Effector memory CD8-positive, alpha-beta T cell (primary cell): ENCODE measurements around the gene IFNLR1.

Experiments
- ATAC-seq: fragments of 150-1000 bp; cut with Tn5 transposase; replicated peaks from 2 replicates; pipeline ENCODE4 v1.10.0; 2021; ENCODE audit warnings: mild to moderate bottlenecking, moderate library complexity
- DNase-seq, 3 experiments: peaks; one replicate each; pipeline ENCODE4 v3.0.0; 2021
- H3K27ac Mint-ChIP-seq, 2 donors: one replicate each; pipeline ENCODE4 v1.8.0; 2022; ENCODE audit warnings: mild to moderate bottlenecking in 2 of 2, mixed read lengths in 2 of 2, moderate library complexity in 2 of 2
- H3K27me3 Mint-ChIP-seq, 2 donors: one replicate each; pipeline ENCODE4 v1.8.0; 2022; ENCODE audit warnings: mixed read lengths in 2 of 2
- H3K36me3 Mint-ChIP-seq: one replicate; pipeline ENCODE4 v1.8.0; 2022; ENCODE audit warnings: mild to moderate bottlenecking, moderate library complexity, mixed read lengths; ENCODE audit not compliant: insufficient read depth
- H3K4me1 Mint-ChIP-seq, 2 donors: one replicate each; pipeline ENCODE4 v1.8.0; 2022; ENCODE audit warnings: low read depth in 2 of 2, mixed read lengths in 2 of 2
- H3K4me3 Mint-ChIP-seq, 2 donors: one replicate each; pipeline ENCODE4 v1.8.0; 2022; ENCODE audit warnings: mild to moderate bottlenecking in 2 of 2, mixed read lengths in 2 of 2, moderate library complexity in 2 of 2
- H3K9me3 Mint-ChIP-seq, 2 donors: one replicate each; pipeline ENCODE4 v1.8.0; 2022; ENCODE audit warnings: mixed read lengths in 2 of 2

The IFNLR1 gene

GRCh38 chr1:24180676-24181075, 6.4 kb downstream of the IFNLR1 start:
- H3K27ac Mint-ChIP-seq, result no peak overlapping the region

GRCh38 chr1:24179251-24179840, 7.7 kb downstream of the IFNLR1 start:
- ATAC-seq (no peak), DNase-seq (no peak)
- no peak overlapping the region for H3K27ac Mint-ChIP-seq
- H3K9me3 Mint-ChIP-seq, result no peaks in the 10 kb centered on the region
- H3K27me3 Mint-ChIP-seq, result no peaks in the 10 kb centered on the region
- peaks cover 11 to 17% of the 10 kb centered on the region in 2 donors for H3K4me1 Mint-ChIP-seq
- peaks cover 9% of the 10 kb centered on the region for H3K36me3 Mint-ChIP-seq
- no peak overlapping the region for H3K4me3 Mint-ChIP-seq

More at GRCh38 chr1:24180676-24181075, 6.4 kb downstream of the IFNLR1 start:
- no peaks in the 10 kb centered on the region for H3K9me3 Mint-ChIP-seq
- H3K27me3 Mint-ChIP-seq, result no peaks in the 10 kb centered on the region
- H3K4me1 Mint-ChIP-seq, result peaks cover 9 to 23% of the 10 kb centered on the region in 2 donors
- no peak overlapping the region for H3K4me3 Mint-ChIP-seq
- no peak for ATAC-seq
- peaks cover 7% of the 10 kb centered on the region for H3K36me3 Mint-ChIP-seq
- no peak for DNase-seq

- peaks cover 9% of the 10 kb centered on the region for H3K36me3 Mint-ChIP-seq
- H3K27ac Mint-ChIP-seq, result no peak overlapping the region
- H3K27me3 Mint-ChIP-seq, result no peaks in the 10 kb centered on the region
- no peaks in the 10 kb centered on the region for H3K9me3 Mint-ChIP-seq
- no peak for DNase-seq
- no peak overlapping the region for H3K4me3 Mint-ChIP-seq
- H3K4me1 Mint-ChIP-seq, result peaks cover 8 to 20% of the 10 kb centered on the region in 2 donors
- no peak for ATAC-seq
These were observed 8.7 kb downstream of the IFNLR1 start for GRCh38 chr1:24178407-24178806.

GRCh38 chr1:24177161-24177560, 9.9 kb downstream of the IFNLR1 start:
- no peak overlapping the region for H3K27ac Mint-ChIP-seq
- peaks cover 9% of the 10 kb centered on the region for H3K36me3 Mint-ChIP-seq
- no peaks in the 10 kb centered on the region for H3K27me3 Mint-ChIP-seq
- H3K9me3 Mint-ChIP-seq, result no peaks in the 10 kb centered on the region
- no peak for ATAC-seq
- peaks cover 8 to 18% of the 10 kb centered on the region in 2 donors for H3K4me1 Mint-ChIP-seq
- no peak overlapping the region for H3K4me3 Mint-ChIP-seq
- DNase-seq, result no peak

- Mint-ChIP-seq H3K27me3 (no peaks in the 10 kb centered on the region), H3K36me3 (peaks cover 9% of the 10 kb centered on the region), H3K4me1 (peaks cover 3 to 15% of the 10 kb centered on the region in 2 donors), H3K4me3 (no peak overlapping the region), H3K9me3 (no peaks in the 10 kb centered on the region), H3K27ac (peak overlapping the region in 1 of 2 donors; percentile 11)
- DNase-seq (no peak), ATAC-seq (no peak)
These were observed 11.9 kb downstream of the IFNLR1 start for GRCh38 chr1:24175033-24175755.

GRCh38 chr1:24173638-24174575, 13.2 kb downstream of the IFNLR1 start:
- Mint-ChIP-seq H3K4me3 (no peak overlapping the region), H3K27me3 (no peaks in the 10 kb centered on the region), H3K9me3 (no peaks in the 10 kb centered on the region), H3K27ac (peak overlapping the region in 1 of 2 donors; percentile 32), H3K36me3 (peaks cover 2% of the 10 kb centered on the region), H3K4me1 (peaks cover 3 to 15% of the 10 kb centered on the region in 2 donors)
- DNase-seq (no peak), ATAC-seq (no peak)

GRCh38 chr1:24172598-24172997, 14.5 kb downstream of the IFNLR1 start:
- no peak for ATAC-seq
- H3K27me3 Mint-ChIP-seq, result no peaks in the 10 kb centered on the region
- H3K36me3 Mint-ChIP-seq, result peaks cover 2% of the 10 kb centered on the region
- H3K4me3 Mint-ChIP-seq, result no peak overlapping the region
- no peak for DNase-seq
- no peak overlapping the region for H3K27ac Mint-ChIP-seq
- peaks cover 3 to 15% of the 10 kb centered on the region in 2 donors for H3K4me1 Mint-ChIP-seq
- no peaks in the 10 kb centered on the region for H3K9me3 Mint-ChIP-seq

GRCh38 chr1:24169286-24169685, 17.8 kb downstream of the IFNLR1 start:
- peaks cover 0 to 9% of the 10 kb centered on the region in 2 donors for H3K4me1 Mint-ChIP-seq
- ATAC-seq (no peak), DNase-seq (no peak)

GRCh38 chr1:24168245-24168644, 18.8 kb downstream of the IFNLR1 start:
- Mint-ChIP-seq H3K27ac (no peak overlapping the region), H3K4me3 (no peak overlapping the region), H3K9me3 (no peaks in the 10 kb centered on the region), H3K4me1 (peaks cover 0 to under 1% of the 10 kb centered on the region in 2 donors), H3K36me3 (no peaks in the 10 kb centered on the region), H3K27me3 (no peaks in the 10 kb centered on the region)
- no peak for ATAC-seq
- no peak for DNase-seq

More at GRCh38 chr1:24169286-24169685, 17.8 kb downstream of the IFNLR1 start:
- Mint-ChIP-seq H3K4me3 (no peak overlapping the region), H3K36me3 (no peaks in the 10 kb centered on the region), H3K27me3 (no peaks in the 10 kb centered on the region), H3K9me3 (no peaks in the 10 kb centered on the region), H3K27ac (no peak overlapping the region)

- Mint-ChIP-seq H3K4me3 (no peak overlapping the region), H3K27me3 (no peaks in the 10 kb centered on the region)
These were observed 20.1 kb downstream of the IFNLR1 start for GRCh38 chr1:24167008-24167407.

GRCh38 chr1:24165500-24165899, 21.6 kb downstream of the IFNLR1 start:
- H3K27me3 Mint-ChIP-seq, result no peaks in the 10 kb centered on the region
- H3K4me1 Mint-ChIP-seq, result no peaks in the 10 kb centered on the region
- H3K36me3 Mint-ChIP-seq, result no peaks in the 10 kb centered on the region
- no peak for DNase-seq
- H3K27ac Mint-ChIP-seq, result no peak overlapping the region
- no peak for ATAC-seq
- no peak overlapping the region for H3K4me3 Mint-ChIP-seq
- no peaks in the 10 kb centered on the region for H3K9me3 Mint-ChIP-seq

More at GRCh38 chr1:24167008-24167407, 20.1 kb downstream of the IFNLR1 start:
- H3K9me3 Mint-ChIP-seq, result no peaks in the 10 kb centered on the region
- no peak overlapping the region for H3K27ac Mint-ChIP-seq
- H3K4me1 Mint-ChIP-seq, result no peaks in the 10 kb centered on the region
- H3K36me3 Mint-ChIP-seq, result no peaks in the 10 kb centered on the region
- ATAC-seq (no peak), DNase-seq (no peak)

- Mint-ChIP-seq H3K4me1 (no peaks in the 10 kb centered on the region), H3K4me3 (no peak overlapping the region), H3K36me3 (no peaks in the 10 kb centered on the region), H3K9me3 (no peaks in the 10 kb centered on the region), H3K27ac (no peak overlapping the region), H3K27me3 (no peaks in the 10 kb centered on the region)
- ATAC-seq (no peak), DNase-seq (no peak)
These were observed 23.1 kb downstream of the IFNLR1 start for GRCh38 chr1:24164004-24164403.

- Mint-ChIP-seq H3K9me3 (no peaks in the 10 kb centered on the region), H3K27ac (peak overlapping the region in 1 of 2 donors; percentile 68), H3K4me1 (no peaks in the 10 kb centered on the region), H3K27me3 (no peaks in the 10 kb centered on the region), H3K36me3 (no peaks in the 10 kb centered on the region), H3K4me3 (no peak overlapping the region)
- ATAC-seq, result no peak
- DNase-seq, result no peak
These were observed 24.9 kb downstream of the IFNLR1 start for GRCh38 chr1:24162201-24162600.
